HCT116 (cell line): ENCODE measurements around the gene FOXJ1. TPM values are rescaled to one million over a fixed set of nuclear protein-coding genes. Genes with fewer than 3 reads are reported as not detected.

Experiments used
- ATAC-seq: fragments of 200-7000 bp; cut with Tn5 transposase; 2 replicates; pipeline ENCODE4 v1.9.1; 2020; ENCODE audit warnings: mild to moderate bottlenecking, moderate library complexity
- BruUV-seq: library from RNA; stranded (reverse); fragments of 400-500 nt; replicated peaks from 2 replicates; lab custom pipeline; 2021; lab: Mats Ljungman, UMichigan
- CTCF ChIA-PET: fragments of 300-600 bp; sonication (Branson Sonifier 250); formaldehyde crosslinking; loops from one replicate; lab custom pipeline; 2021; ENCODE audit warnings: antibody characterized with exemption; lab: Charles Lee
- POLR2A ChIA-PET: fragments of 300-600, 350-600 bp; sonication (Branson Sonifier 250); formaldehyde crosslinking; loops from one replicate; lab custom pipeline; 2021; ENCODE audit warnings: antibody characterized with exemption; lab: Charles Lee
- RAD21 ChIA-PET, 2 experiments: fragments of 300-600 bp; sonication (Branson Sonifier 250); formaldehyde crosslinking; loops; one replicate each; lab custom pipeline; 2023; ENCODE audit warnings: low total read pairs in 2 of 2; ENCODE audit not compliant: uncharacterized antibody in 2 of 2, unreplicated experiment in 2 of 2, low non-redundant PET in 1 of 2; lab: Charles Lee
- DNase-seq: peaks from one replicate; pipeline ENCODE4 v3.0.0-alpha.2; 2010; ENCODE audit warnings: low read depth, low spot score
- H2AFZ ChIP-seq: fragments of 200-600 bp; shearing (Covaris generic), sonication (generic); 2 replicates; pipeline ENCODE4 v1.6.1; 2017; ENCODE audit warnings: low read depth, mixed run types, mixed read lengths, antibody characterized with exemption, low read length; ENCODE audit not compliant: poor library complexity, severe bottlenecking
- H3K27ac ChIP-seq: 2 replicates; pipeline ENCODE4 v1.5.1; 2012; ENCODE audit warnings: low read depth, low read length
- H3K27me3 ChIP-seq: fragments of 200-600 bp; sonication (generic); 2 replicates; pipeline ENCODE4 v1.6.1; 2016; ENCODE audit warnings: mixed run types, low read length, mixed read lengths; ENCODE audit not compliant: insufficient read depth
- H3K36me3 ChIP-seq, 2 experiments: fragments of 200-500 bp in 1 of 2; fragments of 200-600 bp in 1 of 2; sonication (Bioruptor generic) in 1 of 2; sonication (generic) in 1 of 2; 2 replicates each; pipeline versions ENCODE4 v1.5.1 to v1.6.1; 2014 to 2016; ENCODE audit warnings: low read length in 2 of 2, inconsistent platforms in 1 of 2, mixed read lengths in 1 of 2, mixed run types in 1 of 2; ENCODE audit not compliant: insufficient read depth in 2 of 2, control insufficient read depth in 1 of 2
- H3K4me1 ChIP-seq, 2 experiments: fragments of 200-600 bp in 1 of 2; sonication (generic) in 1 of 2; 2 replicates each; pipeline versions ENCODE4 v1.5.1 to v1.6.1; 2012 to 2017; ENCODE audit warnings: low read length in 2 of 2, inconsistent platforms in 1 of 2, mild to moderate bottlenecking in 1 of 2, mixed read lengths in 1 of 2, mixed run types in 1 of 2, moderate library complexity in 1 of 2; ENCODE audit not compliant: insufficient read depth in 2 of 2, control insufficient read depth in 1 of 2
- H3K4me2 ChIP-seq: fragments of 200-600 bp; sonication (generic); 2 replicates; pipeline ENCODE4 v1.6.1; 2017; ENCODE audit warnings: mixed run types, low read length, mixed read lengths
- H3K4me3 ChIP-seq, 2 experiments: fragments of 200-600 bp in 1 of 2; sonication (generic) in 1 of 2; replicated peaks in 1 of 2; 2 replicates each; pipeline ENCODE4 v1.5.1; 2011 to 2016; ENCODE audit warnings: low read length in 2 of 2, control low read depth in 1 of 2, low read depth in 1 of 2, mild to moderate bottlenecking in 1 of 2, mixed read lengths in 1 of 2, mixed run types in 1 of 2
- H3K79me2 ChIP-seq: fragments of 200-600 bp; sonication (generic); 2 replicates; pipeline ENCODE4 v1.6.1; 2017; ENCODE audit warnings: mild to moderate bottlenecking, mixed run types, low read length, moderate library complexity, mixed read lengths; ENCODE audit not compliant: insufficient read depth
- H3K9ac ChIP-seq: fragments of 200-600 bp; sonication (generic); 2 replicates; pipeline ENCODE4 v1.6.1; 2016; ENCODE audit warnings: low read length, mixed read lengths
- H3K9me2 ChIP-seq: fragments of 200-600 bp; sonication (generic), shearing (Covaris generic); 2 replicates; pipeline ENCODE4 v1.6.1; 2017; ENCODE audit warnings: mixed run types, mild to moderate bottlenecking, moderate library complexity; ENCODE audit not compliant: insufficient read depth
- H3K9me3 ChIP-seq, 2 experiments: fragments of 200-500 bp in 1 of 2; fragments of 200-600 bp in 1 of 2; sonication (Bioruptor generic) in 1 of 2; sonication (generic) in 1 of 2; 2 replicates each; pipeline ENCODE4 v1.6.1; 2014 to 2017; ENCODE audit warnings: low read length in 2 of 2, mixed read lengths in 2 of 2, inconsistent platforms in 1 of 2, low read depth in 1 of 2, mild to moderate bottlenecking in 1 of 2, mixed run types in 1 of 2, moderate library complexity in 1 of 2; ENCODE audit not compliant: control insufficient read depth in 1 of 2, insufficient read depth in 1 of 2
- H4K20me1 ChIP-seq: fragments of 200-600 bp; sonication (generic), shearing (Covaris generic); 2 replicates; pipeline ENCODE4 v1.6.1; 2017; ENCODE audit warnings: mixed run types, mild to moderate bottlenecking, moderate library complexity; ENCODE audit not compliant: insufficient read depth
- CTCF ChIP-seq, 3 experiments: fragments of 200-600 bp in 1 of 3; sonication (generic) in 1 of 3; IDR thresholded peaks in 2 of 3; conservative IDR thresholded peaks in 1 of 3; 2 replicates each; pipeline ENCODE4 v1.5.1; 2012 to 2017; ENCODE audit warnings: low read depth in 2 of 3, low read length in 2 of 3, antibody characterized with exemption in 1 of 3, borderline replicate concordance in 1 of 3, control low read depth in 1 of 3, mild to moderate bottlenecking in 1 of 3, mixed read lengths in 1 of 3, mixed run types in 1 of 3, moderate library complexity in 1 of 3; ENCODE audit not compliant: insufficient read depth in 1 of 3
- POLR2A ChIP-seq: IDR thresholded peaks from 2 replicates; pipeline ENCODE4 v1.7.0; 2011; ENCODE audit warnings: borderline replicate concordance; ENCODE audit not compliant: insufficient read depth, insufficient read length; ENCODE audit errors: extremely low read depth
- SIN3A ChIP-seq: IDR thresholded peaks from 2 replicates; pipeline ENCODE4 v1.6.1; 2012; ENCODE audit warnings: low read depth
- SRF ChIP-seq: IDR thresholded peaks from 2 replicates; pipeline ENCODE4 v1.6.1; 2012; ENCODE audit warnings: low read depth
- TCF7L2 ChIP-seq: IDR thresholded peaks from 2 replicates; pipeline ENCODE4 v1.7.0; 2011; ENCODE audit warnings: borderline replicate concordance, inconsistent platforms; ENCODE audit not compliant: insufficient read depth, insufficient read length; ENCODE audit errors: extremely low read depth
- YY1 ChIP-seq: IDR thresholded peaks from 2 replicates; pipeline ENCODE4 v1.6.1; 2011; ENCODE audit warnings: low read length, low read depth, moderate library complexity, mild to moderate bottlenecking; ENCODE audit not compliant: insufficient replicate concordance; ENCODE audit errors: extremely low read depth
- intact Hi-C: fragments of 100-400 bp; cut with micrococcal nuclease; formaldehyde crosslinking; loops from 2 replicates; pipeline ENCODE4 v1.10.0; 2022
- total RNA-seq: library from RNA; stranded (reverse); gene quantifications from one replicate; pipeline ENCODE4 v1.2.1, GENCODE V29; 2021; ENCODE audit not compliant: unreplicated experiment
- TF ChIP-seq, protein P1 (sequence below): IDR thresholded peaks from 2 replicates; pipeline ENCODE4 v1.6.1; 2011; ENCODE audit warnings: mild to moderate bottlenecking, low read length, moderate library complexity; ENCODE audit not compliant: insufficient replicate concordance; ENCODE audit errors: extremely low read depth

The FOXJ1 gene
- total RNA-seq, 1 experiment from 2014 or later, result 0.61 TPM

DNA sequence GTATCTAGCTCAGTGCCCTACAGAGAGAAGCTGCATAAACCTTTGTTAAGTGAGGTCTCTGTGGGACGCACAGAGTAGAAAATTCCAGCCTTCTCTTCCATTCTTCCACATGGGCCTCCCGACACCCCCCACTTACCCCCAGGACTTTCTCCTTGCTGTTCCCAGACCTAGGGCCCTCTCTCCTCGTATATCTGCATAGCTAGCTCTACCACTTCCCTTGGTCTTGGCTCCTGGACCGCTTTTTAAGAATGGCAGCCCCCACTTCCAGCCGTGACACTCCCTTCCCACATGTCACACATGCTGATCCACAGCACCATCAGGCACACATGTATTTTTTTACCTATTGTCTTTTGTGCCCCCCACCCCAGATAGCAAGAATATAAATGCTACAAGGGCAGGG, 16.7 kb upstream of the FOXJ1 start:
- ATAC-seq, result no peak
- Histone ChIP-seq H3K4me1 (no peaks in the 10 kb centered on the region), H3K27me3 (no peaks in the 10 kb centered on the region), H3K4me2 (no peak overlapping the region), H3K9me3 (no peaks in the 10 kb centered on the region), H3K4me3 (no peak overlapping the region), H2AFZ (no peak overlapping the region), H4K20me1 (no peaks in the 10 kb centered on the region), H3K9me2 (no peaks in the 10 kb centered on the region), H3K9ac (no peak overlapping the region), H3K79me2 (no peaks in the 10 kb centered on the region), H3K36me3 (no peaks in the 10 kb centered on the region), H3K27ac (no peak overlapping the region)
- no peak for DNase-seq
- POLR2A ChIA-PET, result no interaction called here
- TF ChIP-seq CTCF (IDR thresholded peaks at IDR 0.05 in 2 of 3, conservative IDR thresholded peaks at IDR 0.05 in 1 of 3; ENCODE audit: borderline replicate concordance in 1 of 3, insufficient read depth in 1 of 3, low read depth in 2 of 3, low read length in 2 of 3), result no peak
- no peak for TF ChIP-seq POLR2A
- no peak for TF ChIP-seq SIN3A
- no peak for TF ChIP-seq SRF
- no peak for TF ChIP-seq YY1
- TF ChIP-seq TCF7L2, result no peak
- TF ChIP-seq, protein P1, sequence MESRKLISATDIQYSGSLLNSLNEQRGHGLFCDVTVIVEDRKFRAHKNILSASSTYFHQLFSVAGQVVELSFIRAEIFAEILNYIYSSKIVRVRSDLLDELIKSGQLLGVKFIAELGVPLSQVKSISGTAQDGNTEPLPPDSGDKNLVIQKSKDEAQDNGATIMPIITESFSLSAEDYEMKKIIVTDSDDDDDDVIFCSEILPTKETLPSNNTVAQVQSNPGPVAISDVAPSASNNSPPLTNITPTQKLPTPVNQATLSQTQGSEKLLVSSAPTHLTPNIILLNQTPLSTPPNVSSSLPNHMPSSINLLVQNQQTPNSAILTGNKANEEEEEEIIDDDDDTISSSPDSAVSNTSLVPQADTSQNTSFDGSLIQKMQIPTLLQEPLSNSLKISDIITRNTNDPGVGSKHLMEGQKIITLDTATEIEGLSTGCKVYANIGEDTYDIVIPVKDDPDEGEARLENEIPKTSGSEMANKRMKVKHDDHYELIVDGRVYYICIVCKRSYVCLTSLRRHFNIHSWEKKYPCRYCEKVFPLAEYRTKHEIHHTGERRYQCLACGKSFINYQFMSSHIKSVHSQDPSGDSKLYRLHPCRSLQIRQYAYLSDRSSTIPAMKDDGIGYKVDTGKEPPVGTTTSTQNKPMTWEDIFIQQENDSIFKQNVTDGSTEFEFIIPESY, result no peak
- BruUV-seq, result no TSS peak
- RAD21 ChIA-PET, result no interaction called here
- intact Hi-C loops, result no loop called here
- CTCF ChIA-PET, result interaction anchor here (1.0 to 1.4 kb wide), 2 partner anchors 24 to 36 kb away, joined by 3 to 5 read pairs; no protein-coding TSS in a partner anchor
